Lower leg skin (tissue), 3 donors: ENCODE data around the gene MT1B.

Source experiments
- CTCF ChIP-seq, 3 donors: fragments of 450-650 bp; IDR thresholded peaks; one replicate each; pipeline ENCODE4 v1.5.1; 2016; ENCODE audit warnings: antibody characterized with exemption in 3 of 3, mild to moderate bottlenecking in 3 of 3, moderate library complexity in 2 of 3
- POLR2A ChIP-seq, 2 donors: fragments of 450-650 bp; IDR thresholded peaks; one replicate each; pipeline ENCODE4 v1.6.1; 2016 to 2017; ENCODE audit warnings: antibody characterized with exemption in 2 of 2, mild to moderate bottlenecking in 1 of 2, moderate library complexity in 1 of 2

DNA sequence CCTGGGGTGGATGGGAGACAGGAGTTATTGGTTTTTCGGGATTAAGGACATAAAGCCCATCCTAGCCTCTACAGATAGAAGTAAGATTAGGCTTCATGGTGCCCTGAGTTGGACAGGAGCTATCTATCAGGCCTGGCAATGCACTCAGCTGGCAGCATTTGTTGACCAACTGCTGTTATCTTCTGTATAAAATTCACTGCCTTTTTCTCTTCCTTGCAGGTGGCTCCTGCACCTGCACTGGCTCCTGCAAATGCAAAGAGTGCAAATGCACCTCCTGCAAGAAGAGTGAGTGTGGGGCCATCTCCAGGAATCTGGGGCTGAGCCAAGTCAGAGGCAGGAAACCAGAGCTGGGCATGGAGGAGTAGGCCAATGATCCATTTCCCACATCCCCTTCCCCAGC is 12.6 kb upstream of the MT1B start:
- TF ChIP-seq CTCF (IDR thresholded peaks at IDR 0.05), result no peak
- no peak for TF ChIP-seq POLR2A (IDR thresholded peaks at IDR 0.05)
